Stimulated activated CD8-positive, alpha-beta memory T cell treated with anti-CD3 and anti-CD28 coated beads, Interleukin-4, amount 100 ng/mL, for 24 hours (primary cell): ENCODE data around the gene ZNF562.

Source experiments
- DNase-seq: peaks from one replicate; pipeline ENCODE4 v3.0.0-alpha.2; 2020; ENCODE audit warnings: low read depth

The ZNF562 gene

GRCh38 chr19:9644472-9644871, 30.4 kb downstream of the ZNF562 start:
- DNase-seq = no peak

- no peak for DNase-seq
Observed at GRCh38 chr19:9641810-9642209, 33.1 kb downstream of the ZNF562 start.

- DNase-seq = no peak
Observed at GRCh38 chr19:9640956-9641355, 33.9 kb downstream of the ZNF562 start.

GRCh38 chr19:9636018-9636417, 38.9 kb downstream of the ZNF562 start:
- DNase-seq = no peak

- DNase-seq = no peak
Observed at GRCh38 chr19:9627856-9628255, 47.0 kb downstream of the ZNF562 start.

GRCh38 chr19:9622531-9622930, 52.4 kb downstream of the ZNF562 start:
- no peak for DNase-seq

- DNase-seq = peak; percentile 82
Observed at GRCh38 chr19:9621156-9622037, 53.5 kb downstream of the ZNF562 start, which contains the start of gene ZNF561. Gene ZNF561 (minus strand): TSS chr19:9621232. CDS start chr19:9619456, 1,776 bp downstream.

- DNase-seq = no peak
Observed at GRCh38 chr19:9620842-9621155, 54.1 kb downstream of the ZNF562 start.

- DNase-seq = no peak
Observed at GRCh38 chr19:9615844-9616243, 59.1 kb downstream of the ZNF562 start.

GRCh38 chr19:9610484-9611113, 64.3 kb downstream of the ZNF562 start:
- no peak for DNase-seq

GRCh38 chr19:9608912-9609311, 66.0 kb downstream of the ZNF562 start:
- no peak for DNase-seq

GRCh38 chr19:9597027-9597426, 77.9 kb downstream of the ZNF562 start:
- DNase-seq = no peak
